ENCODE data around the gene ALDOC. TPM values are rescaled to one million over a fixed set of nuclear protein-coding genes. Genes with fewer than 3 reads are reported as not detected.

ALDOC gene
- total RNA-seq, 1 experiment from 2014 or later = 6.0 TPM

DNA sequence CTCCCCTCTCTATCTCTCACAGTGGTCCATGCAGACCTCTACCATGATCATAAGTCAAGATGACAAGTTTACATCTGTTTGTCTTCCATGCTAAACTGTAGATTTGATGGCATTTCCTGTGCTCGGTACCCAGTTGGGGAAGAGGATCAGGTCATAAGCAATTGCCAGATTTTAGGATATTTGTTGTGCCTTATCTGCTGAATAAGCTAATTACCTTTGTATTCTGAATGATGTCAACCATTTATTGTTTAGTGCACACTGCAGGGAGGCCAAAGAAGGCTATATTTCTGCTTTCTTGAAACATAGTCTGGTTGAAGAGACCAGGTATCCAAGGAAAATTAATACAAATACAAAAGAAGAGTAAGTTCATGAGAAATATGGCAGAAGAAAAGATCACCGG, 5.8 kb upstream of the ALDOC start:
- intact Hi-C loops (cut with micrococcal nuclease) = no loop called here
- H3K4me1 Mint-ChIP-seq (ENCODE audit: insufficient read depth, unreplicated experiment) = no peaks in the 10 kb centered on the region
- no peak overlapping the region for H3K27ac Mint-ChIP-seq (ENCODE audit: low read depth, unreplicated experiment)
- no peaks in the 10 kb centered on the region for H3K27me3 Mint-ChIP-seq (ENCODE audit: insufficient read depth, unreplicated experiment)
- no peak for DNase-seq (ENCODE audit: unreplicated experiment)
- TF ChIP-seq, protein P1, sequence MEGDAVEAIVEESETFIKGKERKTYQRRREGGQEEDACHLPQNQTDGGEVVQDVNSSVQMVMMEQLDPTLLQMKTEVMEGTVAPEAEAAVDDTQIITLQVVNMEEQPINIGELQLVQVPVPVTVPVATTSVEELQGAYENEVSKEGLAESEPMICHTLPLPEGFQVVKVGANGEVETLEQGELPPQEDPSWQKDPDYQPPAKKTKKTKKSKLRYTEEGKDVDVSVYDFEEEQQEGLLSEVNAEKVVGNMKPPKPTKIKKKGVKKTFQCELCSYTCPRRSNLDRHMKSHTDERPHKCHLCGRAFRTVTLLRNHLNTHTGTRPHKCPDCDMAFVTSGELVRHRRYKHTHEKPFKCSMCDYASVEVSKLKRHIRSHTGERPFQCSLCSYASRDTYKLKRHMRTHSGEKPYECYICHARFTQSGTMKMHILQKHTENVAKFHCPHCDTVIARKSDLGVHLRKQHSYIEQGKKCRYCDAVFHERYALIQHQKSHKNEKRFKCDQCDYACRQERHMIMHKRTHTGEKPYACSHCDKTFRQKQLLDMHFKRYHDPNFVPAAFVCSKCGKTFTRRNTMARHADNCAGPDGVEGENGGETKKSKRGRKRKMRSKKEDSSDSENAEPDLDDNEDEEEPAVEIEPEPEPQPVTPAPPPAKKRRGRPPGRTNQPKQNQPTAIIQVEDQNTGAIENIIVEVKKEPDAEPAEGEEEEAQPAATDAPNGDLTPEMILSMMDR (IDR thresholded peaks at IDR 0.05; ENCODE audit: unreplicated experiment) = no peak
- POLR2A ChIA-PET = interaction anchor here (1.0 to 5.7 kb wide), 2 partner anchors 11 to 17 kb away, joined by 3 to 19 read pairs; partner anchors contain the start of gene PIGS
- H3K36me3 Mint-ChIP-seq (ENCODE audit: insufficient read depth, unreplicated experiment) = peaks cover 26% of the 10 kb centered on the region
- no peaks in the 10 kb centered on the region for H3K9me3 Mint-ChIP-seq (ENCODE audit: unreplicated experiment)
- BruUV-seq (replicated peaks) = no TSS peak
- CTCF ChIA-PET = interaction anchor here (0.6 kb wide), 1 partner anchor 464 kb away, joined by 3 read pairs; no protein-coding TSS in a partner anchor
- H3K4me3 Mint-ChIP-seq (ENCODE audit: unreplicated experiment) = no peak overlapping the region

GRCh38 chr17:28580959-28581358, 4.3 kb upstream of the ALDOC start:
- ChIA-PET POLR2A (interaction anchor here (5.7 kb wide), 1 partner anchor 10 kb away, joined by 19 read pairs; the partner anchor contains the start of gene PIGS), CTCF (interaction anchor here (1.2 kb wide), 1 partner anchor 40 kb away, joined by 3 read pairs; no protein-coding TSS in a partner anchor)
- Mint-ChIP-seq H3K27me3 (ENCODE audit: insufficient read depth, unreplicated experiment) (no peaks in the 10 kb centered on the region), H3K9me3 (ENCODE audit: unreplicated experiment) (no peaks in the 10 kb centered on the region), H3K36me3 (ENCODE audit: insufficient read depth, unreplicated experiment) (peaks cover 25% of the 10 kb centered on the region), H3K4me1 (ENCODE audit: insufficient read depth, unreplicated experiment) (peaks cover 9% of the 10 kb centered on the region), H3K4me3 (ENCODE audit: unreplicated experiment) (no peak overlapping the region), H3K27ac (ENCODE audit: low read depth, unreplicated experiment) (no peak overlapping the region)
- no TSS peak for BruUV-seq (replicated peaks)
- intact Hi-C loops (cut with micrococcal nuclease) = no loop called here
- DNase-seq (ENCODE audit: unreplicated experiment) = no peak
- TF ChIP-seq, protein P1 (IDR thresholded peaks at IDR 0.05; ENCODE audit: unreplicated experiment) = no peak

GRCh38 chr17:28579526-28579925, 2.8 kb upstream of the ALDOC start:
- Mint-ChIP-seq H3K27ac (ENCODE audit: low read depth, unreplicated experiment) (no peak overlapping the region), H3K4me3 (ENCODE audit: unreplicated experiment) (no peak overlapping the region), H3K9me3 (ENCODE audit: unreplicated experiment) (no peaks in the 10 kb centered on the region), H3K4me1 (ENCODE audit: insufficient read depth, unreplicated experiment) (peaks cover 10% of the 10 kb centered on the region), H3K36me3 (ENCODE audit: insufficient read depth, unreplicated experiment) (peaks cover 19% of the 10 kb centered on the region), H3K27me3 (ENCODE audit: insufficient read depth, unreplicated experiment) (no peaks in the 10 kb centered on the region)
- BruUV-seq (replicated peaks) = no TSS peak
- ChIA-PET POLR2A (no interaction called here), CTCF (no interaction called here)
- intact Hi-C loops (cut with micrococcal nuclease) = no loop called here
- TF ChIP-seq, protein P1 (IDR thresholded peaks at IDR 0.05; ENCODE audit: unreplicated experiment) = no peak
- DNase-seq (ENCODE audit: unreplicated experiment) = no peak

- CTCF ChIA-PET = interaction anchor here (0.9 to 1.1 kb wide), 2 partner anchors 13 to 38 kb away, joined by 4 to 5 read pairs; no protein-coding TSS in a partner anchor
- BruUV-seq (replicated peaks) = TSS peak; percentile 57
- no peak overlapping the region for H3K4me3 Mint-ChIP-seq (ENCODE audit: unreplicated experiment)
Observed at GRCh38 chr17:28578246-28579195, 1.8 kb upstream of the ALDOC start.

More at GRCh38 chr17:28578246-28579195, 1.8 kb upstream of the ALDOC start:
- POLR2A ChIA-PET = interaction anchor here (0.6 to 4.1 kb wide), 5 partner anchors 11 to 142 kb away, joined by 3 to 32 read pairs (median 3); partner anchors contain the start of gene SPAG5
- TF ChIP-seq, protein P1 (IDR thresholded peaks at IDR 0.05; ENCODE audit: unreplicated experiment) = no peak
- Mint-ChIP-seq H3K4me1 (ENCODE audit: insufficient read depth, unreplicated experiment) (peaks cover 10% of the 10 kb centered on the region), H3K36me3 (ENCODE audit: insufficient read depth, unreplicated experiment) (peaks cover 19% of the 10 kb centered on the region), H3K9me3 (ENCODE audit: unreplicated experiment) (no peaks in the 10 kb centered on the region), H3K27ac (ENCODE audit: low read depth, unreplicated experiment) (no peak overlapping the region), H3K27me3 (ENCODE audit: insufficient read depth, unreplicated experiment) (no peaks in the 10 kb centered on the region)
- DNase-seq (ENCODE audit: unreplicated experiment) = no peak
- intact Hi-C loops (cut with micrococcal nuclease) = no loop called here

All from MCF 10A (cell line).